SH-SY5Y (cell line): ENCODE measurements around the gene PXYLP1.

Experiments used
- GATA2 ChIP-seq: IDR thresholded peaks from 2 replicates; pipeline ENCODE4 v1.6.1; 2011; ENCODE audit warnings: mild to moderate bottlenecking, low read depth, low read length
- GATA3 ChIP-seq: IDR thresholded peaks from 2 replicates; pipeline ENCODE4 v1.6.1; 2011; ENCODE audit warnings: low read depth, mild to moderate bottlenecking, low read length, moderate library complexity

- TF ChIP-seq GATA2 (no peak), GATA3 (no peak)
These were observed 36.7 kb downstream of the PXYLP1 start for GRCh38 chr3:141268306-141268705.
